Activated CD4-positive, alpha-beta T cell treated with anti-CD3 and anti-CD28 coated beads, Interleukin-2, amount 10 ng/mL, durations not matched to agents 24 days and 14 days (primary cell): ENCODE results near the gene CRAMP1. TPM values are rescaled to one million over a fixed set of nuclear protein-coding genes. Genes with fewer than 3 reads are reported as not detected.
"Not testable (repeated sequence)": the region's sequence is repeated elsewhere in the genome, so short reads cannot be mapped to it uniquely, and the experiment has no call there.

Source experiments
- DNase-seq: peaks from one replicate; pipeline ENCODE4 v3.0.0; 2022
- H3K27ac Mint-ChIP-seq: one replicate; pipeline ENCODE4 v1.8.0; 2022; ENCODE audit warnings: mild to moderate bottlenecking, mixed read lengths
- H3K27me3 Mint-ChIP-seq: one replicate; pipeline ENCODE4 v1.8.0; 2022; ENCODE audit warnings: mixed read lengths
- H3K36me3 Mint-ChIP-seq: one replicate; pipeline ENCODE4 v1.8.0; 2022; ENCODE audit warnings: low read depth, mild to moderate bottlenecking, mixed read lengths
- H3K4me1 Mint-ChIP-seq: one replicate; pipeline ENCODE4 v1.8.0; 2021; ENCODE audit warnings: mixed read lengths
- H3K4me3 Mint-ChIP-seq: one replicate; pipeline ENCODE4 v1.8.0; 2022; ENCODE audit warnings: mild to moderate bottlenecking, moderate library complexity, mixed read lengths
- H3K9me3 Mint-ChIP-seq: one replicate; pipeline ENCODE4 v1.8.0; 2021; ENCODE audit warnings: mixed read lengths
- intact Hi-C: fragments of 100-400 bp; cut with micrococcal nuclease; formaldehyde crosslinking; loops from one replicate; pipeline ENCODE4 v1.15.1; 2023
- total RNA-seq: library from RNA; stranded (reverse); gene quantifications from 2 replicates; pipeline ENCODE4 v1.2.3, GENCODE V29; 2022

CRAMP1 gene
- total RNA-seq, 1 donor from 2014 or later, result 36.7 TPM

DNA sequence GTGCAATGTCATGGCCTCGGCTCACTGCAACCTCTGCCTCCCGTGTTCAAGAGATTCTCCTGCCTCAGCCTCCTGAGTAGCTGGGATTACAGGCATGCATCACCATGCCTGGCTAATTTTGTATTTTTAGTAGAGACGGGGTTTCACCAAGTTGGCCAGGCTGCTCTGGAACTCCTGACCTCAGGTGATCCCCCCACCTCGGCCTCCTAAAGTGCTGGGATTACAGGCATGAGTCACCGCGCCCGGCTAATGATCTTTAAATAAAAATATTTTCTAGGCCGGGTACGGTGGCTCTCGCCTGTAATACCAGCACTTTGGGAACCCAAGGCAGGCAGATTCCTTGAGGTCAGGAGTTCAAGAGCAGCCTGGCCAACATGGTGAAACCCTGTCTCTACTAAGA lies 106.1 kb downstream of the CRAMP1 start:
- H3K36me3 Mint-ChIP-seq, DNase-seq, H3K27ac Mint-ChIP-seq, H3K9me3 Mint-ChIP-seq, H3K4me3 Mint-ChIP-seq, H3K27me3 Mint-ChIP-seq, intact Hi-C loops: not testable (repeated sequence)
- peaks cover 17% of the 10 kb centered on the region for H3K4me1 Mint-ChIP-seq

DNA sequence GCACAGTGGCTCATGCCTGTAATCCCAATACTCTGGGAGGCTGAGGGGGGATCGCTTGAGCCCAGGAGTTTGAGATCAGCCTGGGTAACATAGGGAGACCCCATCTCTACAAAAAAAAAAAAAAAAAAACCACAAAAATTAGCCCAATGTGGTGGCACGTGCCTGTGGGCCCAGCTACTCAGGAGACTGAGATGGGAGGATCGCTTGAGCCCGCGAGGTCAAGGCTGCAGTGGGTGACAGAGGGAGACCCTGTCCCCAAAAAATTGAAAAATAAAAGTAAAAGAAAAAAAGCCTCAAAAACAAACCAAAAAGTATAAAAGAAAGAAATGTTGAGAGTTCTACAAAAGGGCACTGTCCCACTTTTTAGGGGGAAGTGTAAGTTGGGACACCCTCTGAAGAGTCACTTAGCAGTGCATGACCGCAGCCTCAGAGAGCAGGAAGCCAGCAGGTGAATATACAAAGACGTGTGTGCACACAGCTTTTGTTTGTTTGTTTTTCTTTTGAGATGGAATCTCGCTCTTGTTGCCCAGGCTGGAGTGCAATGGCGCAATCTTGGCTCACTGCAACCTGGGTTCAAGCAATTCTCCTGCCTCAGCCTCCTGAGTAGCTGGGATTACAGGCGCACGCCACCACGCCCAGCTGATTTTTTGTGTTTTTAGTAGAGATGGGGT lies 107.5 kb downstream of the CRAMP1 start:
- H3K36me3 Mint-ChIP-seq, H3K27ac Mint-ChIP-seq: not testable (repeated sequence)

DNA sequence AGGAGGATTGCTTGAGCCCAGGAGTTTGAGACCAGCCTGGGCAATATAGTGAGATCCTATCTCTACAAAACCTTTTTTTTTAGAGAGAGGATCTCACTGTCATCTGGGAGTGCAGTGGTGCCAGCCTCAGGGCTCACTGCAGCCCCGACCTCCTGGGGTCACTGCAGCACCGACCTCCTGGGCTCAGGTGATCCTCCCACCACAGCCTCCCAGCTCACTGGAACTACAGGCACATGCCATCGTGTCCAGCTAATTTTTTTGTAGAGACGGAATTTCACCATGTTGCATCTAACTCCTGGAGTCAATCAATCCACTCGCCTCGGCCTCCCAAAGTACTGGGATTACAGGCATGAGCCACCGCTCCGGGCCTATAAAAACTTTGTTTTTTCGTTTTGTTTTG lies 109.2 kb downstream of the CRAMP1 start:
- H3K4me1 Mint-ChIP-seq, result peaks cover 22% of the 10 kb centered on the region
- peaks cover 8% of the 10 kb centered on the region for H3K36me3 Mint-ChIP-seq
- intact Hi-C loops, result no loop called here
- H3K4me3 Mint-ChIP-seq, result no peak overlapping the region
- no peaks in the 10 kb centered on the region for H3K27me3 Mint-ChIP-seq
- H3K27ac Mint-ChIP-seq, result no peak overlapping the region
- DNase-seq, result no peak
- H3K9me3 Mint-ChIP-seq, result no peaks in the 10 kb centered on the region

More for the DNA sequence above, 107.5 kb downstream of the CRAMP1 start:
- peak; percentile 64 for DNase-seq
- H3K4me1 Mint-ChIP-seq, result peaks cover 22% of the 10 kb centered on the region
- H3K4me3 Mint-ChIP-seq, intact Hi-C loops, H3K9me3 Mint-ChIP-seq, H3K27me3 Mint-ChIP-seq: not testable (repeated sequence)

DNA sequence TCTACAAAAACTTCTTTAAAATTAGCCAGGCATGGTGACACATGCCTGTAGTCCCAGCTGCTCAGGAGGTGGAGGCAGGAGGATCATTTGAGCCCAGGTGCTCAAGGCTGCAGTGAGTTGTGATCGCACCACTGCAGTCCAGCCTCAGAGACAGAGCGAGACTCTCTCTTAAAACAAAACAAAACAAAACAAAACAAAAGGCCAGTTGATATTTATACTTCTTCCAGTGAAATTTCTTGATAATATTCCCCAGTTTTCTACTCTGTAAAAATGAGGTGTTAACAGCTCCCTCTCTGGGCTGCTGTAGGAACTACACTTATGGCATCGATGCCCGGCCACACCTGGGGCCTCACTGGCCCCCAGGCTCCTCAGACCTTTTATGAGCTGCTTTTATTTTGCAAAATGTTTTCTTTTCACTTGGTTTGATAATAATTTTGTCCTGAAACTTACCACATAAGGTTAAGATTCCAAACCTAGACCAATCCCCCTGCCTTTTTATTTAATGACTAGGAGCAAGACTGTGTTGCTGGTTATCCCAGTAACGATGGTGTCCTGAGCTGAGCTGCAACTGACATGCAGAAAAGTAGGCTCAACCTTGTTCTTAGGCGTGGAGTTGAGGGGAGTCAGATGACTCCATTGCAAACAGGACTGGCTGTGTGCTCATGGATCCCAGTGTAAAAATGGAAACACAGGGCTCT lies 111.4 kb downstream of the CRAMP1 start:
- H3K4me1 Mint-ChIP-seq, result peaks cover 24% of the 10 kb centered on the region
- no peak overlapping the region for H3K4me3 Mint-ChIP-seq
- peaks cover 14% of the 10 kb centered on the region for H3K36me3 Mint-ChIP-seq
- DNase-seq, result peak; percentile 86
- H3K27me3 Mint-ChIP-seq, result no peaks in the 10 kb centered on the region
- no peak overlapping the region for H3K27ac Mint-ChIP-seq
- intact Hi-C loops, result no loop called here
- H3K9me3 Mint-ChIP-seq, result no peaks in the 10 kb centered on the region

DNA sequence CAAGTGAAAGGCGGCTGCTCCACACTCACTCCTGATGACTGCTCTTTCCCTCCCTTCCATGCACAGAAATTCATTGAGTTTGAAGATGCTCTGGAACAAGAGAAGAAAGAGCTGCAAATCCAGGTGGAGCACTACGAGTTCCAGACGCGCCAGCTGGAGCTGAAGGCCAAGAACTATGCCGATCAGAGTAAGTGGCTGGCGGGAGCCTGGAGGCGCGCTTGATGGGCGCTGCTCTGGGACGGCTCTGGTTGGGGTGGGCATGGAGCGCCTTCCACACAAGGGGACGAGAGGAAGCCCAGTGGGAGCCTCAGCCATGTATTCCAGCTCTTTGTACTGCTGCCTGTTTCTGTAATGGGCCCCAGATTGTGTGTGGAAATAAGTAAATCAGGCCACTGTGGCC lies 112.3 kb downstream of the CRAMP1 start:
- no peak for DNase-seq
- H3K4me1 Mint-ChIP-seq, result peaks cover 22% of the 10 kb centered on the region
- no peak overlapping the region for H3K4me3 Mint-ChIP-seq
- intact Hi-C loops, result no loop called here
- no peak overlapping the region for H3K27ac Mint-ChIP-seq
- H3K9me3 Mint-ChIP-seq, result no peaks in the 10 kb centered on the region
- no peaks in the 10 kb centered on the region for H3K27me3 Mint-ChIP-seq
- H3K36me3 Mint-ChIP-seq, result peaks cover 20% of the 10 kb centered on the region

DNA sequence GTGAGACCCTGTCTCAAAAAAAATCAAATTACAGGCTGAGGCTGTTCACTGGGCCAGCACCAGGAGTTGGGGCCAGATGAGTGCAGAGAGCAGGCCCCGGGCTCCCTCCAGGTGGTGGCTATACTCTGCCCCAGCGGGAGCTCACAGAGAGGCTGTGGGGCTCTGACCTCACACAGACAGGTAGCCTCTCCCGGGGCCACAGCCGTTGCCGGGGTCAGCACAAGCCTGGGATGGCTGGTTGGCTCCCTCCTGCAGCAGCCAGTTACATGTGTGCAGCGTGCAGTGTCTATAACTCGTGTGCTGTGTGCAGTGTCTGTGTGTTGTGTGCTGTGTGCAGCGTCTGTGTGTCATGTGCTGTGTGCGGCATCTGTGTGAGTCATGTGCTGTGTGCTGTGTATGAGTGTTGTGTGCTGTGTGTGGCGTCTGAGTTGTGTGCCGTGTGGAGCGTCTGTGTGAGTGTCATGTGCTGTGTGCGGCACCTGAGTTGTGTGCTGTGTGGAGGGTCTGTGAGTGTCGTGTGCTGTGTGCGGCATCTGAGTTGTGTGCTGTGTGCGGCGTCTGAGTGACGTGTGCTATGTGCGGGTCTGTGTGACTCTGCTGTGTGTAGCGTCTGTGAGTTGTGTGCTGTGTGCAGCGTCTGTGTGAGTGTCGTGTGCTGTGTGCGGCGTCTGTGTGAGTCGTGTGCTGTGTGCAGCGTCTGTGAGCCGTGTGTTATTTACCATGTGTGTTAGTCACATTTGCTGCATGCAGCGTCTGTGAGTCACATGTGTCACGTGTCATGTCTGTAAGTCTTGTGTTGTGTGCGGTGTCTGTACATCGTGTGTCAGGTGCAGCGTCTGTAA lies 114.7 kb downstream of the CRAMP1 start:
- H3K4me1 Mint-ChIP-seq, result peaks cover 14% of the 10 kb centered on the region
- H3K27me3 Mint-ChIP-seq, result no peaks in the 10 kb centered on the region
- H3K27ac Mint-ChIP-seq, result no peak overlapping the region
- no peaks in the 10 kb centered on the region for H3K9me3 Mint-ChIP-seq
- intact Hi-C loops, result no loop called here
- DNase-seq, result no peak
- no peak overlapping the region for H3K4me3 Mint-ChIP-seq
- H3K36me3 Mint-ChIP-seq, result peaks cover 23% of the 10 kb centered on the region

Other genes starting within 250 kb of the CRAMP1 start
- 38.4 and 43.9 TPM in 2 replicates for gene UNKL, start 197.7 kb upstream of the CRAMP1 start, total RNA-seq
- gene UQCC4, start 191.6 kb upstream of the CRAMP1 start, total RNA-seq, result 22.3 and 24.6 TPM in 2 replicates
- not detected in 2 replicates for gene PERCC1, start 181.3 kb upstream of the CRAMP1 start, total RNA-seq
- 1.3 and 2.3 TPM in 2 replicates for gene CCDC154, start 167.8 kb upstream of the CRAMP1 start, total RNA-seq
- 56.5 and 58.0 TPM in 2 replicates for gene CLCN7, start 137.3 kb upstream of the CRAMP1 start, total RNA-seq
- gene PTX4, start 123.4 kb upstream of the CRAMP1 start, total RNA-seq, result not detected in 2 replicates
- gene TELO2, start 119.0 kb upstream of the CRAMP1 start, total RNA-seq, result 91.4 and 101 TPM in 2 replicates
- 19.9 and 20.8 TPM in 2 replicates for gene TMEM204, start 78.7 kb upstream of the CRAMP1 start, total RNA-seq
- gene IFT140, start 288 bp upstream of the CRAMP1 start, total RNA-seq, result 9.8 and 11.6 TPM in 2 replicates
- 119 and 120 TPM in 2 replicates for gene JPT2, start 65.9 kb downstream of the CRAMP1 start, total RNA-seq
- gene MAPK8IP3, start 93.8 kb downstream of the CRAMP1 start, total RNA-seq, result 78.2 and 80.2 TPM in 2 replicates
- 46.3 and 50.0 TPM in 2 replicates for gene NME3, start 159.2 kb downstream of the CRAMP1 start, total RNA-seq
- gene EME2, start 160.4 kb downstream of the CRAMP1 start, total RNA-seq, result 28.2 and 30.0 TPM in 2 replicates
- gene MRPS34, start 160.8 kb downstream of the CRAMP1 start, total RNA-seq, result 201 and 207 TPM in 2 replicates
- gene SPSB3, start 170.2 kb downstream of the CRAMP1 start, total RNA-seq, result 24.6 and 24.9 TPM in 2 replicates
- gene NUBP2, start 170.6 kb downstream of the CRAMP1 start, total RNA-seq, result 77.4 and 81.1 TPM in 2 replicates
- 0.12 TPM in 1 of 2 replicates, not detected in the other for gene IGFALS, start 181.3 kb downstream of the CRAMP1 start, total RNA-seq
- 50.3 and 57.7 TPM in 2 replicates for gene HAGH, start 214.5 kb downstream of the CRAMP1 start, total RNA-seq
- 20.2 and 21.7 TPM in 2 replicates for gene FAHD1, start 214.8 kb downstream of the CRAMP1 start, total RNA-seq